NCI-H2196 treated with DMSO at 0.1 percent for 48 hours (cell line): ENCODE results near the gene UBE2G2.

Experiments
- DNase-seq: peaks from one replicate; lab custom pipeline; 2025; ENCODE audit not compliant: unreplicated experiment; lab: John Stamatoyannopoulos, UW

Gene UBE2G2

GRCh38 chr21:44752671-44753235 lies 48.9 kb downstream of the UBE2G2 start:
- no peak for DNase-seq

GRCh38 chr21:44751799-44752636 lies 49.6 kb downstream of the UBE2G2 start:
- no peak for DNase-seq

DNA sequence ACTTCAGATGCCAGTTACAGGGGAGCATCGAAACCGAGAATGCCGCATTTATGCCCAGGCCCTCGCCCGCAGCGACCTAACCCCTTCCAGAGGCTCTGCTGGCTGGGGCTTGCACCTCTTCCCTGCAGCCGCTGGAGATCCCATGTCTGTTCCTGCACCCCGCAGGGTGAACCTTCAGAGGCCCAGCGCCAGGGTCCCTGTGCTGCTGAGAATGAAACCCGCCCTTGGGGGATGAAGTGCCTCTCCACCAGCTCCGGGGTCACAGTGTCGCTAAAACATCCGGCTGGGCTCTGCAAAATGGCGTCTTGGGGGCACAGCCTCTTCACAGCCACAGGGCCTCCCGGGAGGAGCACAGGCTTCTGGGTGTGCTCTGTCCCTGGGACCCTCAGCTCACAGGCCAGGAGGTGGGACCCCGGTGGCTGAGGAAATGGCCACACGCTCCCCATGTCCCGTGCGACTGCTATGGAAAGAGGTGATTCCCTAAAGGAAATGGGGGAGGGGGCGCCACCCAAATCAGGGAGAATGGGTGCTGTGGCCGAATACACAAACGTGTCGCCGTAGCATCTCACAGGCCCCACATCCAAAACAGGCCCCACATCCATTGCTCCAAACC lies 50.3 kb downstream of the UBE2G2 start:
- DNase-seq: no peak

GRCh38 chr21:44750675-44751025 lies 51.0 kb downstream of the UBE2G2 start:
- no peak for DNase-seq

DNA sequence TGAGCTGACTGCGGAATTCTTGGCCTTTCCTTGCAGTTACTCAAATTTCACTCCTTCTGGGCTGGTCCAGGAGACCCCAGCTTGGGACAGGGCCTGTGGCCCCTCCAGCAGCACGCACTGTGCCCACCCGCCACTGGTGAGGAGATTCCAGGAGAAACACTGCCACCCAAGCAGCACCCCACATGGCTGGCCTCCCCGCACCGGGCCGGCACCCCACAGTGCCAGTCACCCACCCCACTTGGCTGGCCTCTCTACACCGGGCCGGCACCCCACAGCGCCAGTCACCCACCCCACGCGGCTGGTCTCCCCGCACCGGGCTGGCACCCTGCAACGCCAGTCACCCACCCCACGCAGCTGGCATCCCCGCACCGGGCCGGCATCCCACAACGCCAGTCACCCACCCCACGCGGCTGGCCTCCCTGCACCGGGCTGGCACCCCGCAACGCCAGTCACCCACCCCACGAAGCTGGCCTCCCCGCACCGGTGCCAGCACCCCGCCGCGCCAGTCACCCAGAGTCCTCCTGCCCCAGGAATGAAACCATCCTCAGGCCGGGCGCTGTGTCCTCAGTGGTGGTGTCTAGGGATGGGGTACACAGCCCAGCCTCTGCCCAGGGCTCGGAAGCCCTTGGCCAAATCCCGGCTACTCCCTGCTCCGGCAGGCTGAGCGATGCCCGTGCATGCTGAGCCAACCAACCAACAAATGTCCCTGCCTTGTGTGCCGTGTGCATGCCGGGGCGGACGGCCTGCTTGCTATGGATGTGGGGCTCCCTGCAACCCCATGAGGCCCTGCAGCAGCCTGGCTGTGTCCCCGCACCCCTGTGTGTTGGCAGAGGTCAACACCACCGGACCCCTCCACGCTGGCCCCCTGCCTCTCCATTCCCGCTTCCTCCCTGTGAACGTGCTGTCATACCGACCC lies 51.6 kb downstream of the UBE2G2 start:
- no peak for DNase-seq

- DNase-seq: no peak
Measured at GRCh38 chr21:44749116-44749758, 52.4 kb downstream of the UBE2G2 start.

DNA sequence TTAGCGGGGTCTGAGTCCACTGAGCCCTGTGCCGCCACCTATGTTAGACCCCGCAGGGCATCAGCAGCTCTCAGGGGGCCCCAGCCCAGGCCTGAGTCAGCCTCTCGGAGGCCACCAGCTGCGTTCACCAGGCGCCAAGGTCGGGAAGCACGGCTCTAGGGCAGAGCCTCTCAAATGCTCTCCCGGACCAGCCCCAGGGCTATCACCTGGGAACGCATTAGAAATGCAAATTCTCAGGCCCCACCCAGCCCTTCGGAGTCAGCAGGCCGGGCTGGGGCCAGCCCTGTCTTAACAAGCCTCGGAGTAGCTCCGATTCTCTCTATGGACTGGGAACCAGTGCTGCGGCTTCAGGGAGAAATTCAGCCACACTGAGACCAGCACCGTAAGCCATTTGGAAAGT lies 53.0 kb downstream of the UBE2G2 start:
- DNase-seq: no peak

GRCh38 chr21:44742418-44743153 lies 59.0 kb downstream of the UBE2G2 start:
- no peak for DNase-seq

DNA sequence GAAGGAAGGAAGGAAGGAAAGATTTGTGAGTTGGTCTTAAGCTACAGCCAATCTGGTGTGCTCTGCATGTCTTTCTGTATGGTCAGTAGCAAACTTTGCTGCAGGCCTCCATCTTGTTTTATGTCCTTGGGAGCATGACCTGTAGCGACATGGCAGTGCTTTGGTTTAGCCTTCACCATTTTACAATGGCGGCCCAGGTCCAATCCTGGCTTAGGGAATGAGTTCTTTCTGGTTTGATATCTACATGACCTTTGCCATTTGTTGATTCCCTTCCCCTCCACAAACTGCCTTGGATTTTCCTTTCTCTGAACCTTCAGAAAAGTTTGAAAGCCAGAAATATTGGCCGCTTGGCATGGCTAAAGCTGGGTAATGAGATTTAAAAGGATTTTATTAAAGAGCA lies 59.7 kb downstream of the UBE2G2 start:
- DNase-seq: no peak

DNA sequence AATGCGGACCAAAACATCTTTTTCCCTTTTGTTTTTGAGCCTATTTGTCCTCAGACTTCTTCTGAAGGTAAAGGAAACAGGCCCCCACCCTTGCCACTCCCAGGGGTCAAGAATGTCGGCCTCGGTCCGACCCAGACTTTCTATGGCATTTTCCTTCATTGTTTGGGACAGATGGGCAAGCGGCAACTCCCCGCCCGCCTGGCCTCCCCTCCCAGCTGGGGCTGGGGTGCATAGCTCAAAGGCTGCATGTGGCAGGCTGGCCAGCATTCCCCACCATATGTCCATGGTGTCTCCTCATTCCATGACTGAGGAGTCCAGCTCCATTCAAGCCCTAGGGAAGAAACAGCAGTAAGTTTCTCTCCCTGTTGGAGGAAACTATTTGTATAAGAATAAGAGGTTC lies 60.9 kb downstream of the UBE2G2 start:
- DNase-seq: no peak

DNA sequence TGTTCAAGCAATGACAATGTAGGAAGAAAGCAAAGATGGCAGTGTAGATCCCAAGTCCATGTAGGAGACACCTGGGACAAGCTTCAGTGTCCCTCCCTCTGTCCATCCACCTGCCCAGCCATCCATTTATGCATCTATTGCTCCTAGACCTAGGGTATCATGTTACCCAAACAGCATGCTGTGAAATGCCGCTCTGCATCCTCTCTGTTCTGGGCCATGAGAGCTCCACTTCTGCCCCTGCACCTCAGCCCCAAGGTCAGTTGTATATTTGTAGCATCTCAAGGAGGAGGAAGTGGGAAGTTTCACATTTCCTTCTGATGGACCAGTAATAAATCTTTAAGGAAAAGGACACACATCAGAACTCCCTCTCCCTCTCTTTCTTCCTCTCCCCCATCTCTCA lies 62.3 kb downstream of the UBE2G2 start:
- DNase-seq: no peak

DNA sequence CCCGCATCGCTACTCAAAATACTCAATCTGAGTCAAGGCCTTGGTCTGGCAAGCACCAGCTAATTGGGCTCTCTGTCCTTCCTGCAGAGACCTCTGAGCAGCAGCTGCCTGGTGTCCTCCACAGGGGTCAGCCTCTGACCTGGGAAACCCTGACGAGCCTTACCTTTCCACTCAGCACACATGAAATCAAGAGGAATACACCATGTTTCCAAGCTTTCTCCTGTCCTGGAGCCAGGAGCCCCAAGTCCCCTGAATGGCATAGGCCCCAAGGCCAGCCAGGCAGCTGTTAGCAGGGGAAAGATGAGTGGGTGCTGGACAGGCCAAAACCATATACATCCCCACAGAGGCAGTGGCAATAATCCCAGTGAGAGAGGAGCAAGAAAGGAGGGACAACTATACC lies 63.0 kb downstream of the UBE2G2 start:
- no peak for DNase-seq

- no peak for DNase-seq
Measured at GRCh38 chr21:44737706-44738354, 63.8 kb downstream of the UBE2G2 start.

GRCh38 chr21:44736291-44737004 lies 65.2 kb downstream of the UBE2G2 start:
- DNase-seq: no peak

- DNase-seq: no peak
Measured at GRCh38 chr21:44735821-44736220, 65.8 kb downstream of the UBE2G2 start.

DNA sequence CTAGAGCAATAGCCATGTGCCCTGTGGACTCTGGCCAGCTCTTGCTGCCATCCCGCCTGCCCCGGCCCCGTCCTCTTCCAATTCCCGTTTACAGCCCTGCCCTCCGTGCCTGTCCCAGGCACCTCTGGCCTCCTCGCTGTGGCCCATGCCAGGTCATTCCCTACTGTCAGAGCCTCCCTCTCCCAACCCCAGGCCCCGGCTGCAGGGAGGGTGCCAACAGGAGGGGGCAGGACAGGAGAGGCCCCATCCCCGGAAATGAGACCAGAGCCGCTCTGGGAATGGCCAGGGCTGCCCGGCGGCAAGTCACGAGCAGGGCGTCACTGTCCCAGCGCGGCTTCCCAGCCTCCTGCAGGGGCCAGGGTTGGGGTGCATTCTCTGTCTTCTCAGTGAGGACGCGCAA lies 66.8 kb downstream of the UBE2G2 start:
- DNase-seq: no peak

GRCh38 chr21:44734026-44734745 lies 67.4 kb downstream of the UBE2G2 start:
- DNase-seq: no peak

GRCh38 chr21:44732956-44733355 lies 68.7 kb downstream of the UBE2G2 start:
- DNase-seq: no peak
